ENCODE results near the gene HHAT. TPM values are rescaled to one million over a fixed set of nuclear protein-coding genes. Genes with fewer than 3 reads are reported as not detected.

HHAT gene
- total and polyA plus RNA-seq, 2 of the 13 experiments (the other 11 are each of a cell fraction or from before 2014, with no cell fraction given) = 2.6 to 4.9 TPM

GRCh38 chr1:210328746-210329503 lies at the start of gene HHAT (continued):
- TF ChIP-seq GLMP (CRISPR knock-in tag; IDR thresholded peaks at IDR 0.05; ENCODE audit: borderline replicate concordance) (no peak), PHF20 (CRISPR knock-in tag; IDR thresholded peaks at IDR 0.05) (peak; percentile 7), ZNF446 (CRISPR knock-in tag; IDR thresholded peaks at IDR 0.05) (peak; percentile 82), TAF1 (CRISPR knock-in tag; IDR thresholded peaks at IDR 0.05) (peak; percentile 44), ARID4A (CRISPR knock-in tag; IDR thresholded peaks at IDR 0.05; ENCODE audit: borderline replicate concordance) (peak; percentile 21; the same call in 1 of the 2 replicates), ZNF768 (CRISPR knock-in tag; IDR thresholded peaks at IDR 0.05) (peak; percentile 35; the same call in 1 of the 2 replicates), ZNF691 (CRISPR knock-in tag; IDR thresholded peaks at IDR 0.05; ENCODE audit: borderline replicate concordance, low read depth) (0 out of 2 replicates have a peak, but pooled peaks have one; percentile 33), ZNF720 (CRISPR knock-in tag; IDR thresholded peaks at IDR 0.05) (no peak), STAG1 (CRISPR knock-in tag; IDR thresholded peaks at IDR 0.05) (no peak), ZNF564 (CRISPR knock-in tag; IDR thresholded peaks at IDR 0.05) (peak; percentile 60; the same call in 1 of the 2 replicates), MAFK (conservative IDR thresholded peaks at IDR 0.05 in 1 of 2, IDR thresholded peaks at IDR 0.05 in 1 of 2; ENCODE audit: low read length in 2 of 2) (no peak), CENPT (CRISPR knock-in tag; IDR thresholded peaks at IDR 0.05; ENCODE audit: low read depth) (peak; percentile 72; the same call in 1 of the 2 replicates), POLR2G (IDR thresholded peaks at IDR 0.05; ENCODE audit: low read depth, low read length) (peak; percentile 79), SIN3A (IDR thresholded peaks at IDR 0.05; ENCODE audit: borderline replicate concordance, low read depth, low read length) (peak; percentile 36; the same call in 1 of the 2 replicates), ZNF639 (CRISPR knock-in tag; conservative IDR thresholded peaks at IDR 0.05) (no peak), AKAP8 (CRISPR knock-in tag; IDR thresholded peaks at IDR 0.05) (no peak; the same call in 1 of the 2 replicates), IRF1 (CRISPR knock-in tag; IDR thresholded peaks at IDR 0.05; ENCODE audit: low read depth) (0 out of 2 replicates have a peak, but pooled peaks have one; percentile 37), KAT7 (CRISPR knock-in tag; IDR thresholded peaks at IDR 0.05; ENCODE audit: borderline replicate concordance) (no peak; the same call in 1 of the 2 replicates), ZNF749 (CRISPR knock-in tag; IDR thresholded peaks at IDR 0.05; ENCODE audit: borderline replicate concordance) (no peak), ZNF850 (CRISPR knock-in tag; conservative IDR thresholded peaks at IDR 0.05) (peak; percentile 90; the same call in 1 of the 2 replicates)
